Measurements from ENCODE around the gene EHD3.

EHD3 gene

GRCh38 chr2:31256611-31257382 lies 22.8 kb downstream of the EHD3 start:
- Histone ChIP-seq H3K9ac (ENCODE audit: low read length) (no peak overlapping the region), H3K4me3 (ENCODE audit: low read depth, low read length) (no peak overlapping the region), H3K27ac (ENCODE audit: low read depth, low read length) (no peak overlapping the region), H3K9me3 (ENCODE audit: control insufficient read depth, insufficient read depth, low read depth, low read length) (no peaks in the 10 kb centered on the region), H3K36me3 (ENCODE audit: control insufficient read depth, insufficient read depth, low read length) (peaks cover 2% of the 10 kb centered on the region; the same call in 1 of the 2 replicates), H3K4me1 (ENCODE audit: control insufficient read depth, insufficient read depth, low read length) (peaks cover 35% of the 10 kb centered on the region), H3K27me3 (ENCODE audit: control insufficient read depth, insufficient read depth, low read length) (no peaks in the 10 kb centered on the region)

- no peaks in the 10 kb centered on the region for H3K9me3 ChIP-seq (ENCODE audit: control insufficient read depth, insufficient read depth, low read depth, low read length)
- H3K4me3 ChIP-seq (ENCODE audit: low read depth, low read length) = no peak overlapping the region
- H3K36me3 ChIP-seq (ENCODE audit: control insufficient read depth, insufficient read depth, low read length) = peaks cover 5% of the 10 kb centered on the region; the same call in 1 of the 2 replicates
- no peaks in the 10 kb centered on the region for H3K27me3 ChIP-seq (ENCODE audit: control insufficient read depth, insufficient read depth, low read length)
- H3K27ac ChIP-seq (ENCODE audit: low read depth, low read length) = no peak overlapping the region
- H3K9ac ChIP-seq (ENCODE audit: low read length) = no peak overlapping the region
- peaks cover 35% of the 10 kb centered on the region for H3K4me1 ChIP-seq (ENCODE audit: control insufficient read depth, insufficient read depth, low read length)
Observed at GRCh38 chr2:31258351-31258750, 24.4 kb downstream of the EHD3 start.

GRCh38 chr2:31259075-31259474 lies 25.1 kb downstream of the EHD3 start:
- H3K36me3 ChIP-seq (ENCODE audit: control insufficient read depth, insufficient read depth, low read length) = peaks cover 8% of the 10 kb centered on the region
- H3K9me3 ChIP-seq (ENCODE audit: control insufficient read depth, insufficient read depth, low read depth, low read length) = no peaks in the 10 kb centered on the region
- no peak overlapping the region for H3K27ac ChIP-seq (ENCODE audit: low read depth, low read length)
- H3K4me1 ChIP-seq (ENCODE audit: control insufficient read depth, insufficient read depth, low read length) = peaks cover 28% of the 10 kb centered on the region
- no peak overlapping the region for H3K4me3 ChIP-seq (ENCODE audit: low read depth, low read length)
- no peak overlapping the region for H3K9ac ChIP-seq (ENCODE audit: low read length)
- H3K27me3 ChIP-seq (ENCODE audit: control insufficient read depth, insufficient read depth, low read length) = no peaks in the 10 kb centered on the region

- Histone ChIP-seq H3K9me3 (ENCODE audit: control insufficient read depth, insufficient read depth, low read depth, low read length) (no peaks in the 10 kb centered on the region), H3K36me3 (ENCODE audit: control insufficient read depth, insufficient read depth, low read length) (peaks cover 10% of the 10 kb centered on the region), H3K27ac (ENCODE audit: low read depth, low read length) (no peak overlapping the region), H3K9ac (ENCODE audit: low read length) (no peak overlapping the region), H3K4me3 (ENCODE audit: low read depth, low read length) (no peak overlapping the region), H3K4me1 (ENCODE audit: control insufficient read depth, insufficient read depth, low read length) (peaks cover 26% of the 10 kb centered on the region), H3K27me3 (ENCODE audit: control insufficient read depth, insufficient read depth, low read length) (no peaks in the 10 kb centered on the region)
Observed at GRCh38 chr2:31260870-31261269, 26.9 kb downstream of the EHD3 start.

GRCh38 chr2:31263636-31264190 lies 29.8 kb downstream of the EHD3 start:
- Histone ChIP-seq H3K9me3 (ENCODE audit: control insufficient read depth, insufficient read depth, low read depth, low read length) (no peaks in the 10 kb centered on the region), H3K4me1 (ENCODE audit: control insufficient read depth, insufficient read depth, low read length) (peaks cover 2% of the 10 kb centered on the region; the same call in 1 of the 2 replicates), H3K4me3 (ENCODE audit: low read depth, low read length) (no peak overlapping the region), H3K27ac (ENCODE audit: low read depth, low read length) (no peak overlapping the region), H3K9ac (ENCODE audit: low read length) (no peak overlapping the region), H3K27me3 (ENCODE audit: control insufficient read depth, insufficient read depth, low read length) (no peaks in the 10 kb centered on the region), H3K36me3 (ENCODE audit: control insufficient read depth, insufficient read depth, low read length) (peaks cover 20% of the 10 kb centered on the region)

DNA sequence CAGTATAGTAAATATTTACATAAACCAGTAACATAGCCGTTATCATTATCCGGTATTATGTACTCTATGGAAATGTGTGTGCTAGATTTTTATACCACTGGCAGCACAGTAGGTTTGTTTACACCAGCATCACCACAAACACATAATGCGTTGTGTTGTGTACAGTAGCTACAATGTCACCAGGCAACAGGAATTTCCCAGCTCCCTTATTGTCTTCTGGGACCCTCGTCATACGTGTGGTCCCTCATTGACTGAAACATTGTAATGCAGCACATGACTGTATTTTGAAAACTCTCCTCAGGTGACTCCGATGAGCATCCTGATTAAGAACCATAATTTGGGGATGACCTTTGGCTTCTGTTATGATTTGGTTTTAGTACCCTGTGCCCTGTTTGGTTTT lies 31.3 kb downstream of the EHD3 start:
- Histone ChIP-seq H3K9ac (ENCODE audit: low read length) (no peak overlapping the region), H3K4me1 (ENCODE audit: control insufficient read depth, insufficient read depth, low read length) (peaks cover 15% of the 10 kb centered on the region), H3K36me3 (ENCODE audit: control insufficient read depth, insufficient read depth, low read length) (peaks cover 20% of the 10 kb centered on the region), H3K4me3 (ENCODE audit: low read depth, low read length) (no peak overlapping the region), H3K27ac (ENCODE audit: low read depth, low read length) (no peak overlapping the region), H3K9me3 (ENCODE audit: control insufficient read depth, insufficient read depth, low read depth, low read length) (no peaks in the 10 kb centered on the region), H3K27me3 (ENCODE audit: control insufficient read depth, insufficient read depth, low read length) (no peaks in the 10 kb centered on the region)

- H3K27ac ChIP-seq (ENCODE audit: low read depth, low read length) = no peak overlapping the region
- no peak overlapping the region for H3K9ac ChIP-seq (ENCODE audit: low read length)
- no peaks in the 10 kb centered on the region for H3K27me3 ChIP-seq (ENCODE audit: control insufficient read depth, insufficient read depth, low read length)
- H3K4me1 ChIP-seq (ENCODE audit: control insufficient read depth, insufficient read depth, low read length) = peaks cover 26% of the 10 kb centered on the region
- H3K36me3 ChIP-seq (ENCODE audit: control insufficient read depth, insufficient read depth, low read length) = peaks cover 18% of the 10 kb centered on the region
- no peak overlapping the region for H3K4me3 ChIP-seq (ENCODE audit: low read depth, low read length)
- H3K9me3 ChIP-seq (ENCODE audit: control insufficient read depth, insufficient read depth, low read depth, low read length) = no peaks in the 10 kb centered on the region
Observed at GRCh38 chr2:31266804-31267203, 32.9 kb downstream of the EHD3 start.

DNA sequence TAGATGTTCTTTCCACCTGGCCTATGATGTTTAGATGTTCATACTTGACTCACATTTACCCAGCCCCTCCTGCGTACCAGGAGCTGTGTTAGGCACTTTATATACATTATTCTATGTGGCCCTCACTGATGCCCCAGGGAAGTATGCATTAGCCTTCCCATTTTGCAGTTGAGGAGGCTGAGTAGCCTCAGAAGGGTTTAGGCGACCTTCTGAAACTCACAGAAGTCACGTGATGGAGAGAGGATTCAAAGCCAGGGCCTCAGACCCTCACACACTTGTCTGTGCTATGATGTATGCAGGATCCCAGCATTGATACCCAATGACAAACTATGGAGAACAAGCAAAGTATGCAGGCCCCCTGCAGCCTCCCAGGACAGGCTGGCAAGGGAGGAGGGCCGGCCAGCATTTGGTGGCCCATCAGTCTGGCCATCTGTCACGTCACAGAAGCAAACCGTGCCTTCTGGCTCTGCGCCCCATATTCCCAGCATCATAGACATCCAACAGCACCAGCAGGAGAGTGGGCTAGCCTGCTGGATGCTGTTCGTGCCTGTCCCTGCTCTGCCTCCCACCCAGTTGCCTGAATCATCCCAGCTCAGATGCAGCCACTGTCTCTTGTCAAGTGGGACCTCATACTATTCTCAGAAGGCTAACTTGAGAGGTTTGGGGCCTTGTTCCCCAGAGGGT lies 33.6 kb downstream of the EHD3 start:
- Histone ChIP-seq H3K36me3 (ENCODE audit: control insufficient read depth, insufficient read depth, low read length) (peaks cover 15% of the 10 kb centered on the region), H3K9ac (ENCODE audit: low read length) (no peak overlapping the region), H3K4me3 (ENCODE audit: low read depth, low read length) (no peak overlapping the region), H3K27ac (ENCODE audit: low read depth, low read length) (no peak overlapping the region), H3K4me1 (ENCODE audit: control insufficient read depth, insufficient read depth, low read length) (peaks cover 28% of the 10 kb centered on the region), H3K9me3 (ENCODE audit: control insufficient read depth, insufficient read depth, low read depth, low read length) (no peaks in the 10 kb centered on the region), H3K27me3 (ENCODE audit: control insufficient read depth, insufficient read depth, low read length) (no peaks in the 10 kb centered on the region)

- no peak overlapping the region for H3K4me3 ChIP-seq (ENCODE audit: low read depth, low read length)
- peaks cover 28% of the 10 kb centered on the region for H3K4me1 ChIP-seq (ENCODE audit: control insufficient read depth, insufficient read depth, low read length)
- H3K9me3 ChIP-seq (ENCODE audit: control insufficient read depth, insufficient read depth, low read depth, low read length) = no peaks in the 10 kb centered on the region
- H3K27me3 ChIP-seq (ENCODE audit: control insufficient read depth, insufficient read depth, low read length) = no peaks in the 10 kb centered on the region
- no peak overlapping the region for H3K9ac ChIP-seq (ENCODE audit: low read length)
- H3K36me3 ChIP-seq (ENCODE audit: control insufficient read depth, insufficient read depth, low read length) = peaks cover 15% of the 10 kb centered on the region
- no peak overlapping the region for H3K27ac ChIP-seq (ENCODE audit: low read depth, low read length)
Observed at GRCh38 chr2:31268344-31268743, 34.4 kb downstream of the EHD3 start.

- Histone ChIP-seq H3K27me3 (ENCODE audit: control insufficient read depth, insufficient read depth, low read length) (no peaks in the 10 kb centered on the region), H3K36me3 (ENCODE audit: control insufficient read depth, insufficient read depth, low read length) (peaks cover 12% of the 10 kb centered on the region), H3K4me3 (ENCODE audit: low read depth, low read length) (no peak overlapping the region)
Observed at GRCh38 chr2:31269087-31269486, 35.1 kb downstream of the EHD3 start.

GRCh38 chr2:31270131-31270530 lies 36.2 kb downstream of the EHD3 start:
- Histone ChIP-seq H3K36me3 (ENCODE audit: control insufficient read depth, insufficient read depth, low read length) (peaks cover 11% of the 10 kb centered on the region), H3K4me3 (ENCODE audit: low read depth, low read length) (no peak overlapping the region), H3K9ac (ENCODE audit: low read length) (no peak overlapping the region), H3K9me3 (ENCODE audit: control insufficient read depth, insufficient read depth, low read depth, low read length) (no peaks in the 10 kb centered on the region), H3K27me3 (ENCODE audit: control insufficient read depth, insufficient read depth, low read length) (no peaks in the 10 kb centered on the region), H3K27ac (ENCODE audit: low read depth, low read length) (no peak overlapping the region), H3K4me1 (ENCODE audit: control insufficient read depth, insufficient read depth, low read length) (peaks cover 28% of the 10 kb centered on the region)

More at GRCh38 chr2:31269087-31269486, 35.1 kb downstream of the EHD3 start:
- Histone ChIP-seq H3K27ac (ENCODE audit: low read depth, low read length) (no peak overlapping the region), H3K4me1 (ENCODE audit: control insufficient read depth, insufficient read depth, low read length) (peaks cover 28% of the 10 kb centered on the region), H3K9ac (ENCODE audit: low read length) (no peak overlapping the region), H3K9me3 (ENCODE audit: control insufficient read depth, insufficient read depth, low read depth, low read length) (no peaks in the 10 kb centered on the region)

Measured in HUES6 (cell line).